ENCODE data around the gene OR4D2. TPM values are rescaled to one million over a fixed set of nuclear protein-coding genes. Genes with fewer than 3 reads are reported as not detected.

The OR4D2 gene
- total and polyA plus RNA-seq, 5 donors, result not detected

DNA sequence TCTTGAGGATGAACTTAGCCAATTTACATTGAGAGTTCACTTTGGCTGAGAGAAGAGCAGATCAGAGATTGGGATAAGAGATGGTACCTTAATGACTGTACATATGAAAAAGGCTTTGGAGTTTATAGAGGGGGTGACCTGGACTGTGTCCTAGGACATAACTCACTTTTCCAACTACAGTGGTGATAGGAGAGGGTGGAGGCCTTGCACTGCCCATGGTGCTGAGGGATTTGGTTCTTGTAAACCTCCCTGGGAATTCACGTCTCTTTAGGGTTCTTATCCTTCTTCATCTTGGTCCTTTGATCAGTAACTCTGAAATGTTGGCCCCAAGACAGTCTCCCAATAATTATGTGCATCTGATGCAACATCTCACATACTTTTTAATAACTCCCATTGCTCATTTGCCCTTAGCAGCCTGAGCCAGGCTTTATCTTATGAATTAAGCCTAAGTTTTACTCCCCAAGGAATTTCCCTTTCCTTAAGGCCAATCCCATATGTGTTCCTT lies 18.8 kb upstream of the OR4D2 start, which contains the start of gene OR4D1:
OR4D1 (plus strand) TSS at position 455 of the 505 bp plus-strand sequence. CDS start 6,770 bp downstream, outside the sequence.
- 45% methylated on average over 1 of the region's 1 CpG for WGBS
- H3K9me3 ChIP-seq (ENCODE audit: control insufficient read depth, low read length), result no peaks in the 10 kb centered on the region
- no peaks in the 10 kb centered on the region for H3K27me3 ChIP-seq (ENCODE audit: control insufficient read depth, insufficient read depth)
- DNase-seq (no peak), ATAC-seq (no peak)
- no peaks in the 10 kb centered on the region for H3K4me1 ChIP-seq (ENCODE audit: control insufficient read depth, insufficient read depth, low read length)
- intact Hi-C loops (cut with DNase I), result no loop called here
- H3K27ac ChIP-seq (ENCODE audit: low read length), result no peak within 1 kb of the TSS
- H3K4me3 ChIP-seq (ENCODE audit: low read length), result no peak within 1 kb of the TSS

DNA sequence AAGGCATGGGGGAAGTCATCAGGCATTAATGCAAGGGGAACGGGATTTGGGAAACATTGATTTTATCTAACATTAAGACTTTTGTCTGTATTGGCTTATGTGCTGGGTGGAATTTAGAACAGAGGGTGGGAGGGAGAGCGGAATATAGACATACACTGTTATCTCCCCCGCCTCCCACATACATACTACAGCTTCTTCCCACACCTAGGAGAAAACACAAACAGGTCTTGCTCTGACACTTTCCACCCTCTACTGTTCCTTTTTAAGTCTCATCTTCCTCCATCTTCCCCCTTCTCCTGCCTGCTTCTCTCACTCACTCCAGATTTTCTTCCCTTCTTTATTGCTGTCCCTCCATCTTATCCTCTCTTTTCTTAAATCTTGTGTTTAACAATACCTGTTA lies 18.2 kb upstream of the OR4D2 start:
- Histone ChIP-seq H3K27me3 (ENCODE audit: control insufficient read depth, insufficient read depth) (no peaks in the 10 kb centered on the region), H3K9me3 (ENCODE audit: control insufficient read depth, low read length) (no peaks in the 10 kb centered on the region), H3K27ac (ENCODE audit: low read length) (no peak overlapping the region), H3K4me1 (ENCODE audit: control insufficient read depth, insufficient read depth, low read length) (no peaks in the 10 kb centered on the region), H3K4me3 (ENCODE audit: low read length) (no peak overlapping the region)
- intact Hi-C loops (cut with DNase I), result no loop called here
- ATAC-seq (no peak), DNase-seq (no peak)
- 74% methylated on average over 3 of the region's 3 CpGs for WGBS

DNA sequence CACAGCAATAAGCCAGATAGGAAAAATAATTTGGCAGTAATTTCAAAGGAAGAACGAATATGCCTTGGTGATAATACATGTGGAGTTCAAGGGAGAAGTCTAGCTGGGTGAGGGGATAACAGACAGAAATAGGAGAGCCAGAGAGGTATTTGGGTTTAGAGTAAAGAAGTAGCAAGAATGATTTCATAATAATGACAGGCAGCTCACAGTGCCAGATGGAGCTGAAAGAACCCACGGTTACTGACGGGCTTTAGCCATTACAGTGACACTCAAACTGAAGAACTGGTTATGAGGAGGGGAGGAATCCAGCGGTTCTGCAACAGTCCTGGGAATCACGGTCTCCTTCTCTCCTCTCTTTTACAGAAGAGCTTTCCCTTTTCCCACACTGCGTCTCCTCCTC lies 16.4 kb upstream of the OR4D2 start:
- intact Hi-C loops (cut with DNase I), result no loop called here
- Histone ChIP-seq H3K27ac (ENCODE audit: low read length) (no peak overlapping the region), H3K9me3 (ENCODE audit: control insufficient read depth, low read length) (no peaks in the 10 kb centered on the region), H3K27me3 (ENCODE audit: control insufficient read depth, insufficient read depth) (no peaks in the 10 kb centered on the region), H3K4me3 (ENCODE audit: low read length) (no peak overlapping the region), H3K4me1 (ENCODE audit: control insufficient read depth, insufficient read depth, low read length) (no peaks in the 10 kb centered on the region)
- ATAC-seq (no peak), DNase-seq (no peak)
- WGBS, result 53% methylated on average over 6 of the region's 6 CpGs

DNA sequence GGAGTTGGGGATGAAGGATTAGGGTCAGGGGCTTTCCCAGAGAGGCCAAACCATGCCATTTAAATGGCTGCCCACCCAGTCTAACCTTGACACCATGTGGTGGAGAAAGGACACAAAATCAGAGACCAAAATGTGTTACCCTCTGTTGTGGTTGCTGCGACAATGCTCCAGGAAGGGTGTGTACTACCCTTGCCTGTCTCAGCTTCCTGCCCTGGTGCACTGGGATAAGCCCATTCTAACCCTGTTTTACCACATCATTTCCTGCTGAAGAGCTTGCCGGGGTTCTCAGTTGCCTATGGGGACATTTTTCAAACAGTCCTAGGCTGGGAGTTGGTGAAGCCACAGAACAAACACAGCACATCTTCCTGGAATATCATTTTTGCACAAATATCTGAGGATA lies 13.7 kb upstream of the OR4D2 start:
- DNase-seq, result no peak
- 50% methylated on average over 2 of the region's 2 CpGs for WGBS
- Histone ChIP-seq H3K27me3 (ENCODE audit: control insufficient read depth, insufficient read depth) (no peaks in the 10 kb centered on the region), H3K4me1 (ENCODE audit: control insufficient read depth, insufficient read depth, low read length) (no peaks in the 10 kb centered on the region), H3K4me3 (ENCODE audit: low read length) (no peak overlapping the region), H3K27ac (ENCODE audit: low read length) (no peak overlapping the region), H3K9me3 (ENCODE audit: control insufficient read depth, low read length) (no peaks in the 10 kb centered on the region)
- peak; percentile 57 to 86 for ATAC-seq
- intact Hi-C loops (cut with DNase I), result no loop called here

DNA sequence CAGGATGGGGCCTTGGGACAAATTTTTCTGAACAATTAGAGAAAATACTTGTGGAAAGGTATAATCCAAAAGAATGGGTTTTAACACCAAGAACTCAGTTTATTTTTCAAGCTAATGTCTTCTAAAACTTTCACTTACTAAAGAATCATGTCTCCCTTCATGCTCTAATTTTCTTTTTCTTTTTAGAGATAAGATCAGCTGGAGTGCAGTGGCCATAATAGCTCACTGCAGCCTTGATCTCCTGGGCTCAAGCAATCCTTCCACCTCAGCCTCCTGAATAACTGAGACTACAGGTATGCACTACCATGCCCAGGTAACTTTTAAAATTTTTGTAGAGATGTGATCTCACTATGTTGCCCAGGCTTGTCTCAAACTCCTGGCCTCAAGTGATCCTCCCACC lies 13.1 kb upstream of the OR4D2 start:
- Histone ChIP-seq H3K27me3 (ENCODE audit: control insufficient read depth, insufficient read depth) (no peaks in the 10 kb centered on the region), H3K4me1 (ENCODE audit: control insufficient read depth, insufficient read depth, low read length) (no peaks in the 10 kb centered on the region), H3K9me3 (ENCODE audit: control insufficient read depth, low read length) (no peaks in the 10 kb centered on the region), H3K4me3 (ENCODE audit: low read length) (no peak overlapping the region), H3K27ac (ENCODE audit: low read length) (no peak overlapping the region)
- no peak for DNase-seq
- intact Hi-C loops (cut with DNase I), result no loop called here
- ATAC-seq, result no peak

DNA sequence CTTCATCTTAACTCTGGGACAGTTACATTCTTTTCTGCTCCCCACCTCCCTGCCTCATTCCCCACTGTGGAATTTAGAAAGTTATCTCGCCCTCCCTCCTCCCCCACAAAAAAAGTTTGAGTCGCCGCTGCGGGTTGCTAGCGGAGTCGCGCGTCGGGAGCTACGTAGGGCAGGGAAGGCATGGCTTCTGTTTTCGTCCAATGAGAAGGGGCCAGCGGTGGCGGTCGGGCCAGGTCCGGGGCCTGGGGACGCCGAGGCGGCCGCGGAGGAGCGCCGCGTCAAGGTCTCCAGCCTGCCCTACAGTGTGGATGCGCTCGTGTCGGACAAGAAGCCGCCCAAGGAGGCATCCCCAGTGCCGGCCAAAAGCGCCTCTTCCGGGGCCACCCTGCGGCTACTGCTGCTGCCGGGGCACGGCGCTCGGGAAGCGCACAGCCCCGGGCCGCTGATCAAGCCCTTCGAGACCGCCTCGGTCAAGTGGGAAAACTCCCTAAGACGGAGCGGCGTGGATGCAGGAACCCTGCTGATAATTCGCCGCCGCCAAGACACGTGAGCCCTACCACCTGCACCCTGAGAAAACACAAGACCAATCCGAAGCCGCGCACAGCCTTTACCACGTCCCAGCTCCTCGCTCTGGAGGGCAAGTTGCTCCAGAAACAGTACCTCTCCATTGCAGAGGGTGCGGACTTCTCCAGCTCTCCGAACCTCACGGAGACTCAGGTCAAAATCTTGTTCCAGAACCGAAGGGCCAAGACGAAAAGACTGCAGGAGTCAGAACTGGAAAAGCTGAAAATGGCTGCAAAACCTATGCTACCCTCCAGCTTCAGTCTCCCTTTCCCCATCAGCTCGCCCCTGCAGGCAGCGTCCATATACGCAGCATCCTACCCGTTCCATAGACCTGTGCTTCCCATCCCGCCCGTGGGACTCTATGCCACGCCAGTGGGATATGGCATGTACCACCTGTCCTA lies 9.7 kb upstream of the OR4D2 start:
- Histone ChIP-seq H3K9me3 (ENCODE audit: control insufficient read depth, low read length) (no peaks in the 10 kb centered on the region), H3K4me3 (ENCODE audit: low read length) (peak overlapping the region; percentile 33), H3K4me1 (ENCODE audit: control insufficient read depth, insufficient read depth, low read length) (no peaks in the 10 kb centered on the region), H3K27ac (ENCODE audit: low read length) (no peak overlapping the region), H3K27me3 (ENCODE audit: control insufficient read depth, insufficient read depth) (peaks cover 4% of the 10 kb centered on the region)
- DNase-seq (peak; percentile 33 to 62 (median 58)), ATAC-seq (peak; percentile 85 to 90)
- intact Hi-C loops (cut with DNase I), result no loop called here
- WGBS, result 2% methylated on average over 65 of the region's 65 CpGs

DNA sequence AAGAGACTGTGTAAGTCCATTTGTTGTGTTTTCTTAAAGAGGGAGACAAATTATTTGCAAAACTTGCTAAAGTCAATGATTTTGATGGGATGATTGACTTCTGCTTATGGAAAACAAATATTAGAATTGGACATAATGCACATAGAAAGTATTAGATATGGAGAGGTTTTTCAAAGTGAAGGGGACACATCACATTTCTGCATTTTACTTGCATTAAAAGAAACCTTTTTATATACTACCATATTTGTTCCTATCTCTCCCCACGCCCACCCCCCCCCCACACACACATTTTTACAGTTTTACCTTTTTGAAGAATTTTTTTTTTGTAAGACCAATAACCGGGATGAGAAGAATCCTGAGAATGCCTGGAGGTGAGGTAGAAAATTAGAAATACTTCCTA lies 8.6 kb upstream of the OR4D2 start:
- H3K4me1 ChIP-seq (ENCODE audit: control insufficient read depth, insufficient read depth, low read length), result no peaks in the 10 kb centered on the region
- intact Hi-C loops (cut with DNase I), result no loop called here
- peaks cover 4% of the 10 kb centered on the region for H3K27me3 ChIP-seq (ENCODE audit: control insufficient read depth, insufficient read depth)
- ATAC-seq (no peak), DNase-seq (no peak)
- H3K27ac ChIP-seq (ENCODE audit: low read length), result no peak overlapping the region
- H3K9me3 ChIP-seq (ENCODE audit: control insufficient read depth, low read length), result no peaks in the 10 kb centered on the region
- 72% methylated on average over 2 of the region's 2 CpGs for WGBS
- no peak overlapping the region for H3K4me3 ChIP-seq (ENCODE audit: low read length)

DNA sequence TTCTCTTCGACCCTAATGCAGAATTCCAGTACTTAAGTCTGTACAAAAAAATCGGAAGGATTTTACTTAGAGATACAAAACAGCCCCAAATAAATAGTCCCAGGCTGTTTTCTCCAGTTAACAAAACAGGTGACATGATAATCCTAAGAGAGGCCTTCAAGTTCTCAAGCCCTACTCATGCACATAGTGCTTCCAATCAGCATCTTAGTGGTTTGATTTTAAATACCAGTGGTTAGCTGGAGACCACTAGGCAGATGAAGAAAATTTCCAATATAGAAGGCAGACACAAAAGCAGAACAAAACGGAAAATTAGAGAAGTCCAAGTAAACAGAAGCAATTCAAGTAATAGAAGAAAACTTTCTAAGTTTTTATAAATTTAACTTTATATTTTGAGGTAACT lies 5.2 kb upstream of the OR4D2 start:
- WGBS, result 65% methylated on average over 3 of the region's 3 CpGs
- DNase-seq (no peak), ATAC-seq (no peak)
- Histone ChIP-seq H3K4me3 (ENCODE audit: low read length) (no peak overlapping the region), H3K27me3 (ENCODE audit: control insufficient read depth, insufficient read depth) (peaks cover 4% of the 10 kb centered on the region), H3K9me3 (ENCODE audit: control insufficient read depth, low read length) (no peaks in the 10 kb centered on the region), H3K27ac (ENCODE audit: low read length) (no peak overlapping the region), H3K4me1 (ENCODE audit: control insufficient read depth, insufficient read depth, low read length) (no peaks in the 10 kb centered on the region)
- intact Hi-C loops (cut with DNase I), result no loop called here

DNA sequence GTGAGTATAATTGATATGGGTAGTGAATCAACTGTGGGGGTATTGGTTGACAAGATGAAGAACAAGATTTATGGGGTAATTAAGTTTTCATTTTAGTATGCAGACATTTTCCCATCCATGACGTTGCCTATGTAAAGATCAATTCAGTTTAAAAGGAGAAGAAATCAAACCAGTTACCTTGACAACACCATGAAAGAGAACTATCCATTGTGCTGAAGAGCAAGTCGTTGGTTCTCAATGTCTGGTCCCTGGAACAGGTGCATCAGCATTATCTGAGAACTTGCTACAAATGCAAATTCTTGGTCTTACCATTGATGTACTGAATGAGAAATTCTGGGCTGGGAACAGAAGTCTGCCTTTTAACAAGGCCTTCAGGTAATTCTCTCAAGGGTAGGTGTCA lies 801 bp upstream of the OR4D2 start:
- Histone ChIP-seq H3K27ac (ENCODE audit: low read length) (no peak overlapping the region), H3K9me3 (ENCODE audit: control insufficient read depth, low read length) (no peaks in the 10 kb centered on the region), H3K4me1 (ENCODE audit: control insufficient read depth, insufficient read depth, low read length) (no peaks in the 10 kb centered on the region), H3K27me3 (ENCODE audit: control insufficient read depth, insufficient read depth) (no peaks in the 10 kb centered on the region), H3K4me3 (ENCODE audit: low read length) (no peak overlapping the region)
- WGBS, result 10% methylated on average over 2 of the region's 2 CpGs
- ATAC-seq, result no peak
- no peak for DNase-seq
- intact Hi-C loops (cut with DNase I), result no loop called here

DNA sequence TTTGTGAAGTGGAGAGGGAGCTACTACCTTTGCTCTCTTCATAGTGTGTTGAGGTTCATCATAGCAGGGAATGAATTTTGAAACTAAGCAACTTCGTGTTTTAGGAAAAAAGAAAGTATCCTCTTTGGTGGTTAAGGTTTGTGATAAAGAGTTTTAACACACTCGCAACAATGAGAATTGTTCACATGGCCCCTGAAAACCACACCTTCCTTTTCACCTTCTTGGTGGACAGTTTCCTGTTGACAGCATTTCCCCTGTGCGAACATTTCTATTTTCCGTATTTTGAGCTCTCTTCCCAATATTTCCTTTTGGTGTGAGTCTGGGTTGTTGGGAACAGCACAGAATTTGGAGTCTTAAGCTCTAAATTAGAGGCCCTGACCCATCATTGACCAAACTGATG lies 3.8 kb downstream of the OR4D2 start:
- intact Hi-C loops (cut with DNase I), result no loop called here
- H3K27me3 ChIP-seq (ENCODE audit: control insufficient read depth, insufficient read depth), result no peaks in the 10 kb centered on the region
- H3K4me3 ChIP-seq (ENCODE audit: low read length), result no peak overlapping the region
- DNase-seq (no peak), ATAC-seq (no peak)
- no peaks in the 10 kb centered on the region for H3K9me3 ChIP-seq (ENCODE audit: control insufficient read depth, low read length)
- 57% methylated on average over 4 of the region's 4 CpGs for WGBS
- no peaks in the 10 kb centered on the region for H3K4me1 ChIP-seq (ENCODE audit: control insufficient read depth, insufficient read depth, low read length)
- no peak overlapping the region for H3K27ac ChIP-seq (ENCODE audit: low read length)

DNA sequence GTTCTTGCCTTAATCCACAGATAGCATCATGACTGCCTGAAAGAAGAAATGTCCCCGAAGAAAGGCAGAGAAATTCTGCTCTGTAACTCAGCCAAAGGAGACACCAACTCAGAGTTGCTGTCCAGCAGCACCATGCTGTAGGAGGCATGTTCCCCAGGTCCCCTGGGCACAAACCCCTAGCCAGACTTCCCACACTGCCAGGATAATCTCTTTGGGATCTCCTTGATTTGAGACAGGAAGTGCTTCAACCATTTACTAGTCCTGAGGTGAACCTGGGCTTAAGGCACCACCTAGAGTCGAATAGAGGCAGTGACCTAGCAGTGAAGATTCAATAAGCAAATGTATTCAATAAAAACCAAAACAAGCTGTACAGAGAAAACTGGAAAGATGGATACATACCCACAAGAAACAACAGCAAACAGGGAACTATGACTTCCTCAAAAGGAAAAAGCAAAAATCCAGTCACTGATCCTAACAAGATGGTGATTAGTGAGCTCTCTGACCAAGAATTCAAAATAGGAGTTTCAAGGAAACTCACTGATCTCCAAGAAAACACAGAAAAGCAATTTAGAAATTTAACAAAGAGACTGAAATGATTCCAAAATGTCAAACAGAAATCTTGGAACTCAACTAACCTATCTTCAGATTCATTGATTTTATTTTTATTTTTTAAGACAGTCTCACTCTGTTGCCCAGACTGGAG lies 5.7 kb downstream of the OR4D2 start:
- DNase-seq, result no peak
- ATAC-seq, result peak in 1 of 2 donors; percentile 41
- Histone ChIP-seq H3K4me3 (ENCODE audit: low read length) (no peak overlapping the region), H3K27me3 (ENCODE audit: control insufficient read depth, insufficient read depth) (no peaks in the 10 kb centered on the region), H3K27ac (ENCODE audit: low read length) (no peak overlapping the region), H3K9me3 (ENCODE audit: control insufficient read depth, low read length) (no peaks in the 10 kb centered on the region), H3K4me1 (ENCODE audit: control insufficient read depth, insufficient read depth, low read length) (no peaks in the 10 kb centered on the region)
- WGBS, result 32% methylated on average over 2 of the region's 2 CpGs
- intact Hi-C loops (cut with DNase I), result no loop called here
